HUDEP-2 (cell line): ENCODE measurements around the gene AKT1.

Source experiments
- DNase-seq, 76 experiments: peaks; one replicate each; lab custom pipeline; 2025; ENCODE audit not compliant: unreplicated experiment in 76 of 76; lab: John Stamatoyannopoulos, UW

Gene AKT1

DNA sequence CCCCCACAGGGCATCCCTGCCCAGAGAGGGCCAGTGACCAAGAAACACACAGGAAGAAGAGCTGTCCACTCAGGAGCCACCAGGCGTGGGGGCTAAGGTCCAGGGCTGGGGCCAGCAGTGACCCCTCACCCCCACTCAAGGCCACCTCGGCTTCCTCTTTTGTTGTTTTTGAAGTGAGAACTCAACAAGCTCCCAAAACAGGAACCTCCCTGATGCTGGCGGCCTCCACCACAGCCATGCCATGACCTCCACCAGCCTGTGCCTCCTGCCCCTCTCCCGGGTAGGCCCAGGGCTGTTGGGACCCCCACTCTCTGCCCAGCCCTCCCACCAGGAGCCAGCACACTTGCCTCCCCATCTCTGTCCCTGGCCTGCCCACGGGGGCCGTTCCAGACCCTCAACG, 7.8 kb downstream of the AKT1 start:
- DNase-seq: no peak

DNA sequence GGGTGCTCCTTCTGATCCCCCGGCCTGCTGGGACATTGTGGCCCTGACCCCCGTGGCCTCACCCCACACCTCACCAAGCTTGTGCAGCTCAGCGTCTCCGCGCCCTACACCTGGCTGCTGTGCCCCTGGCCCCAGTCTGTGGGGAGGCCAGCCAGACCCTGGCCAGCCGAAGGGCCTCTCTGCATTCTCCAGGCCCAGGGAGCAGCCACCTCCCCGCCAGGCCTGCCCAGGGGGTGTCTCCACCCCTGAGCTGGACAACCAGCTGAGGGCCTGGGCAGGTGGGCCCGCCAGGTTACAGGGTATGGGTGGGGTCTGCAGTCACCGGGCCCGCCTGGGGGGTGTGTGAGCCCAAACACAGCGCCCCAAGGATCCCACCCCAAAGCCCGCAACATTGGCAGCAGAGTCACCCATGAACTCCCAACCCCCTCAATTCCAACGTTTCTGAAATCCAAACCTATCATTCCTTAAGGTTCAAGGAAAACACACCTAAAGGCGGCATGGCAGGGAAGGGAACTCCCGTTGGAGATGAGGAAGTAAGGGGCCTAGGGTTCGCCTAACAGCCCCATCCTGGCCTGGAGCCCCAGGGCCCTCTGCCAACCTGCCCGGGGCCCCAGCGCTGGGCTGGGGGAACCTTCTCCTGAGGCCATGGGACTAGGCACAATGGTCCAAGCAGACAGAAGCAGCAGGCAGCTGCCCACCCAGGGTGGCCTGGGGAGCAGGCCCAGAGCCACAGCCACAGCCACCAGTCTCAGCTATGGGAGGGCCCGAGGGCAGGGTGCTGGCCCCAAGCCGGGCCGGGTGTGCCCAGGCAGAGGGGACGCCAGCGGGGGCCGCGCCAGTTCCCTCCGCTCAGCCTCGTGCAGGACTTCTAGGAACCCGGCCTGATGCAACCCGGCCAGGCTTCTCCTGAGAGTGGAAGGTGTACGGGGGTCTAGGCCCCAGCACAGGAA, 8.5 kb downstream of the AKT1 start:
- no peak for DNase-seq

DNA sequence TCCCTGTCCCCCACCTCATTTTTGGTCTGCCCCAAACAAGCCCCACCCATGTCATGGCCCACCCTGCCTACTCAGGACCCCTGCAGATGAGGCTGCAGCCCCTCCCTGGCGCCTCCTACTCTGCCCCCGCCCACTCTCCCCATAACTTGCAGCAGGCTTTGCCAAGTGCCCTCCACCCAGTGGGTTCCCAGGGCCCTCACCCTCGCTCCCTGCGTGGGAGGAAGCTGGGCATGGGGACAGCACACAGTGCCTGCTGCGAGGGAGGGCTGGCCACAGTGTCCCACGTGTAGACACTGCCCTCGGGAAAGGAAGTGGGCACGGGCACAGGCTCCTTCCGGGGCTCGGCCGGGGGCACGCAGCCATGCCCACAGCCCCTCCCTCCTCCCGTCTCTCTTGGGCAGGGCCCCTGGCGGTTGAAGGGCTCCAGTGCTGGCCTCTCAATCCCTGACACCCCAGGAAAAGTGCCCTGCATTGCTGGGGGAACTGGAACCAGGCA, 9.4 kb downstream of the AKT1 start:
- peak in 53 of 76 experiments; percentile 12 to 75 (median 43) for DNase-seq

DNA sequence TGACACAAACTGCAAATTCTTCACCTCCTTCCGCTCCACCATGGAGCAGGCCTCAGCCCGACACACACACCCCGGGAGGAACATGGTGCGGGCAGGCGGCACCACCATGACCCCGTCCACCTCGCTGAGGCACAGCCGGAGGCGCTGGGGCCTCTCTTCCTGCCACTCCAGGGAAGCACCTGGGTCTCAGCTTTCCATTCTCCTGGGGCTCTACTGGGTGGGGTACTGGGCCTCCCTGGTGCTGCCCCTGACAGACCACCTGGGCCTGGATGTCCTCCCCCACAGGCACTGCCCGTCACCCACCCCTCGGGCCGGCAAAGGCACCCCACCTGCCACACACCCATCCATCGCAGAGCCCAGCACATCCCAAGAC, 9.9 kb downstream of the AKT1 start:
- DNase-seq: no peak

DNA sequence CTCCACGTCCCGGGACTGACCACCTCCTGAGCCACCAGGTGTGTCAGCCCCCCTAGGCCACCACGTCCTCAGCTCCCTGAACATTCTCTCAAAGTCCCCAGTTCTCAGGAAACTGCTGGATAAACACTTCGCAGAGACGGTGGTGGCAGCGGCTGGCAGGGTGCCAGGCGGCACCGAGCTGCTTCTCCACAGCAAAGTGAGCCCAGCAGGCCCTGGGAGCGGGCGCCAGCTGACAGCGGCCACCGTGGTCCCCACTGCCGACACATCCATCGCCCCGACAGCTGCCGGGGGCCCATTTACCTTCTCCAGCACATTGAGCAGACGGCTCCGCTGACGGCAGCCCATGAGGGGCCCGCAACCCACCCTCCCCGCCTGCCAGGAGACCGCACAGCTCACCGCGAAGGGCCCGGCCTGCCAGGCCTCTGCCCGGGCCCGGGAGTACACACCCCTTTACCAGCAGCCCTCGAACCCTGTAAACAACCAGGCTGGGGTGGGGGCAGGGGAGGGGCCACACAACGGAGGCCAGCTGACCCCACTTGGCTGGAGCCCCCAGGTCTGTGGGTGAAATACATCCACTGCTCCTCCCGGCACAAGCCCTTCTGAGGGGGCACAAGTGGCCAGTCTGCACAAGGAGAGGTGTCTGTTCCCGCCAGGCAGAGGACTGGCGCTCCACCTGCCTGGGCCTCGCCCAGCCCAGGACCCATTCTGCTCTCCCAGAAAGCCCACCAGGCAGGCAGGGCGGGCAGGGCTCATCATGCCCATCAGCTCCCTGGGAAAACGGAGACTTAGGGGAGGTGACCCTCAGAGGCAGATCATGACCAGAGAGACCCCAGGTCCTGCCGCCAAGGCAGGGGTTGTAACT, 10.5 kb downstream of the AKT1 start:
- no peak for DNase-seq

DNA sequence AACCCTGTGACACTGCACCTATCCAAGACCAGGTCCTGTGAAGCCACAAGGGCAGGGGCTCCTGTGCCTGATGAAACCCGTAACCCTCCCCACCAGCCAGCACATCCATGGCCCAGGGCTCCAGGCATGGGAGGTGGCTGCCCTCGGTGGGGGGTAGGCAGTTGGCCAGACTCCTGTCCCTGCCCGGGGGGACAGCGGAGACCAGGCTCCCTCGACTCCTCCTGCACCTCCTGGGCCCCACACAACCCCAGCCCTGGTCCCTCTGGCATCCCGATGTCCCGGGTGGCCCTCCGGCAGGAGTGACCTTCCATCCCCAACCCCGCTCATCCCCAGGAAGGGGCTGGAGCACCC, 11.4 kb downstream of the AKT1 start:
- no peak for DNase-seq

DNA sequence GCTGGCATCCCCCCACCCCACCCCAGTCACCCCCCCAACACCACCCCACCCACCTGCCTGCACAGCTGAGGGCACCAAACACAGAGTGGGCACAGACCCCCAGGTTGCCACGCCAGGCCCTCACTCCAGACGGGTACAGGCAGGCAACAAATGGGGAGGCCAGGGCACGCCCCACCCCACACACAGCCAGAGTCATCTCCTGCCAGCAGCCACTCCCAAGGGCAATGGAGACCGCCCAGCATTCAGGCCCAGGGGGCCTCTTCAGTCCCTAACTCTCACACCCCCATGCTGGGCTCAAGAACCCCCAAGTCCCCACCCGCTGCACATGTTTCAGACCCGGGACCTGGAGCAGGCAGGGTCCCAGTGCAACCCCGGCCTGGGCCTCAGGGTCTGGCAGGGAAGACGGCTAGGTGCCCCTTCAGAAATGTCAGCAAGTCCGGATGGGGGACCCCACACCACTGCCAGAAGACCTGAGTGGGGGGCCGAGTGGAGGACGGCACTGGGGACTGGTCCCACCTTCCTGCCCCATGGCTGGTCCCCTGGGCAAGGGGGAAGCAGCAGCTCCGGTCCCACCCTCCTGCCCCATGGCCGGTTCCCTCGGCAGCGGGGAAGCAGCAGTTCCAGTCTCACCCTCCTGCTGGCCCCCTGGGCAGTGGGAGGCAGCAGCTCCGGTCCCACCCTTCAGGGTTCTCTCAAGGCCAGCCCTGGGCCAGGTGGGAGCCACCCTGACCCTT, 11.9 kb downstream of the AKT1 start:
- peak in 2 of 76 experiments; percentile 18 to 29 for DNase-seq

DNA sequence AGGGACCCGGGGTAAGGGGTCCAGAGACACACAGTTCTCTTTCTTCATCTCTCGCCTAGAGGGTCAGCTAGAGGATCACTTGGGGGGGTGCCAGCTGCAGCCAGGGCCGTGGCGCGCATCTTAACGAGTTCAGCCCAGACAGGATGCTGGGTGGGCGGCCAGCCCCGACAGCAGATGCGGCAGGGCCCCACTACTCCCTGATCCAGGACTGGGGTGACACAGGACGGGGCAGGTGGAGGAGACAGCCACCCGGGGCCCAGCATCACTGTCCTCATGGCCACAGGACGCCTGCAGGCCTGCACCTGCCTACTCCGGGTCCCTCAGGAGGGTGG, 12.8 kb downstream of the AKT1 start:
- DNase-seq: no peak

DNA sequence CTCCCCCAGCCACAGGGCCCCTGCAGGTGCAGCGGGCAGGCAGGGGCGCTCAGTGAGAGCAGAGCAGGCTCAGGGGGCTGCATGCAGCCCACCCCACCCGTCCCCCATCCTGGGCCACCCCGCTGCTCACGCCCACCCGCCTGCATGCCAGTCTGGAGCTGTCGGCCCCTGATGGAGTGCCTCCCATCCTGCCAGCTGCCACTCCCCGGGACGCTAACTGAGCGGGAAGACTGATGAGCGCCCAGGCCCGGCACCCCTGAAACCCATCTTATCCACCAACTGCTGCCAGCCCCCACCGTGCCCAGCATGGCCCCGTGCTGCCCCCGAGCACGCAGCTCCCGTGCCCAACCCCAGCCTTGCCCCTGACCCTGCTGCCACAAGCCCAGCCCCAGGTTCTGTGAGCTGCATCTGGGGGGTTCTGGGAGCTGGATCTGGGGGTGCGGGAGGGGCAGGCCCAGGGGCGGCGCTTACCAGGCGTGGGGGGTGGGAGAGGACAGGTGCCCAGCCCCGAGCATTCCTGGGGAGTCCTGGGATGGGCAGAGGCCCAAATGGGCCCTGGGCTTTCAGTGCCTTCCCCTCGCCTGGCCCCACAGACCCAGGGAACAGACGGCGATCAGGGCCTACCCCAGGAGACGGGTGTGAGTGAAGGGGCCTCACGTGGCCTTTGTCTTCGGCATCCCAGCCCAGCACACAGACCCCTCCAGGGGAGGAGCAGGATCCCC, 13.3 kb downstream of the AKT1 start:
- DNase-seq: no peak

DNA sequence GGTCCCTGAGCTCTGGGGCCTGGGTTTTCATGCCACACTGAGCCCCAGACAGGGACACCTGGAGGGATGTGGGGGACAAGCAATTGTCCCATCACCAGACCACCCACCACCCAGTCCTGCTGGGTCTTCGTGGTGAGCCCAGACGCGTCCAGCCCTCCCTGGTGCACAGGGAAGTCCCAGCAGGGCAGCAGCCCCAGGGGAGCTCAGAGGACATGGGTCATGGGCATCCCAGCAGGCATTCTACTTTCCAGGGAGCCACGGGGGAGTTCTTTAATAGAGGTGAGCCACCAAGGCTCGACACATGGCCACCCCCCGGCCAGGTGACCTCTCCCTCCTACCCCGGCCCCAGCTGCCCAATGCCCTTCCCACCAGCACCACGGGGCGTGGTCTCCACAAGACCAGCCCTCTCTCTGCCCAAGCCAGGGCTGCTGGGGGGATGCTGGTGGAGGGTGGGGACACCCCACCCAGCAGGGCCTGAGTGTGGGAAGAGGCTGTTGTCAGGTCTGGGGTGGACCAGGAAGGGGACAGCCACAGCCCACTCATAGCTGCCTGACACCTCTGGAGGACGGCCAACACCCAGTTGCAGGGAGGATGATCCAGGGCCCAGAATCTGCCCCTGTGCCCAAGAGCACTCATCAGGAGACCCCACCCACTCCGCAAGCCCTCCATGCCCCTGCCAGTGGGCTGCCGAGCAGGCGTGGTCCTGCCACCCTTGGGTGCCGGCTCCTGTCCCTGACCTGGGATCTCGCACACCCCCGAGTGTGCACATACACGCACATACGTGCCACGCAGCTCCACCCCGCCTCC, 14.1 kb downstream of the AKT1 start:
- DNase-seq: no peak

DNA sequence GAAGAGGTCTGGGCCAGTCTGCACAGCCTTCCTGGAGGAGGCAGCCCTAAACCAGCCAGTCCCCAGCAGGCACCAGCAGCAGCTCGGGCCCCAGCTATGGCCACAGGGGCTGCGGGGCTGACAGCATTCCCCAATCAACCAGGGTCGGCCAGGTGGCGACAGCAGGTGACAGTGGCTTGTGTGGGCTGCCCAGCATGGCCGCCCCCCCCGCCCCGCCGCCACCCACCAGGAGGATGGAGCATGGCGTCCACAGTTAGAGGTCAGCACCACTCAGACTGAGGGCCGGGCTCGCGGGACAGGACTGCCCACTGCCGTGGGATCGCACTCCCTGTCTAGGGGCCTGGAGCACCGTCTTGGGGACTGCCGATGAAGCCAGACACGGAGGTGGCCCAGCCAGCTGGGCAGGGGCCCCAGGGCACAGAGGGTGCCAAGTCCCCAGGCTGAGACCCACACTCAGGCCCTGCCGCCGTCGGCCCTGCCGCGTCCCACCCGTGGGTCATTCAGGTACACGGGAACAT, 15.0 kb downstream of the AKT1 start:
- no peak for DNase-seq

DNA sequence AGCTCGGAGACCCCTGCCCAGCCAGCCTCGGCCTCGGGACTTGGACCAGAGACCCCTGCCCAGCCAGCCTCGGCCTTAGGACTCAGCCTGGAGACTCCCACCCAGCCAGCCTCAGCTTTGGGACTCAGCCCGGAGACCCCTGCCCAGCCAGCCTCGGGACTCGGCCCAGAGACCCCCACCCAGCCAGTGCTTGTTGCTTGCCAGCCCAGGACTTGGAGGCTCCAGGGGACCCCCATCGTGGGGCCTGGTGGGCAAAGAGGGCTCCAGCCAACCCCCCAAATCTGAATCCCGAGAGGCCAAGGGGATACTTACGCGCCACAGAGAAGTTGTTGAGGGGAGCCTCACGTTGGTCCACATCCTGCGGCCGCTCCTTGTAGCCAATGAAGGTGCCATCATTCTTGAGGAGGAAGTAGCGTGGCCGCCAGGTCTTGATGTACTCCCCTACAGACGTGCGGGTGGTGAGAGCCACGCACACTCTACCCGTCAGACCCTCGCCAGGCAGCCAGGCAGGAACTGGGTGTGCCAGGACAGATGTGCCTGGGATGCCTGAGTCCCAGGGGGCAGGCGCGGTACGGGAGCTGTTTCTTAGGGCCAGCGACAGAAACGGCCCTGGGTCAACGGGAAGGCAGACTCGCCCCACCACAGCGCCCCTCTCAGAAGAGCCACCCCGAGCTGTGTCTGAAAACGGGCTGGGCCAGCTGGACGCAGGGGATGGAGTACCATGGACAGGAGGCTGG, 15.6 kb downstream of the AKT1 start:
- DNase-seq: no peak

DNA sequence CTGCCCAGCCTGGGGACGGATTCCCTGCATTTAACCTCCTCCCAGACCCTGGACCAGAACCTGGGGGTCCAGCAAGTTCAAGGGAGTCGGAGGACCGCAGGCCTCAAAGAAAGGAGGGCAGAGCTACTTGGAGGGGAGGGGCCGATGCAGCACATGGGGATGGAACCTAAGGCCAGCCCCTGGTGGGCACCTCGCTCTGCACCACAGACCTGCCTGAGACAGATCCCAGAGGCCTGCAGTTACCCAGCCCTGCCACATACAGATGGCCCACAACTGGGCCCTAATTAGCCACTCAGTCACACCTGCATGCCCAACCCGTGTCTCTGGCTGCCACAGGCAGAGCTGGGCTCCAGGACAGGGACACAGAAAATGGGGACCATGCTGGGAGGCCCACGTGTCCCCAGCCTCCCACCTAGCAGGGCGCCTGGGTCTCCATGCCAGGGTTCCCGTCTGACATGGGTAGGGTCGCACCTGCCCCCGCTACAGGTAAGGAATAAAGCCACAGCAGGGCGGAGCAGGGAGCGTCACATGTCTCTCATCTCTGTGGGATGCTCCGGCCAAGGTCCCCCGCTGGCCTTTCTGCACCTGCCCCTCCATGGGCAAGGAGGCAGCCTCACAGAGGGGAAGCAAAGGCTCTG, 16.7 kb downstream of the AKT1 start:
- no peak for DNase-seq

DNA sequence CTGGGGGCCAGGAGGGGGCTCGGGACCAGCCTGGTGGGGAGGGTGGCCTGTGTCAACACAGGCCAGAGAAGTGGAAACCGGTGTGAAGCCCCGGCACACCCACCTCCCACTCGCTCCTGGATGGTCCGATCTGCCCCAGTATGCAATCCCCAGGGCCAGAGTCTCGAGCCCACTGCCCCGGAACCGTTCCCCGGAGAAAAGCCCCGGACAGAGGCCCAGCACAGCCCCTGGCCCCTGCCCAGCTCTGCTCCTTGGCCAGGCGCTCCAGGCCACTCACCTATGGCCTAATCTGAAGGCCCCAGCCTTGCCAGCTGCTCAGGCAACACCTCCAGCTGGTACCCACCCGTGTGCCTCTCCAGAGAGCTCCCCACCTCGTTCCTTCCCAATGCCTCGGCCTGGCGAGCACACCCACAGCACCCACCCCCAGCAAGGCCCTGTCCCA, 17.7 kb downstream of the AKT1 start:
- no peak for DNase-seq

DNA sequence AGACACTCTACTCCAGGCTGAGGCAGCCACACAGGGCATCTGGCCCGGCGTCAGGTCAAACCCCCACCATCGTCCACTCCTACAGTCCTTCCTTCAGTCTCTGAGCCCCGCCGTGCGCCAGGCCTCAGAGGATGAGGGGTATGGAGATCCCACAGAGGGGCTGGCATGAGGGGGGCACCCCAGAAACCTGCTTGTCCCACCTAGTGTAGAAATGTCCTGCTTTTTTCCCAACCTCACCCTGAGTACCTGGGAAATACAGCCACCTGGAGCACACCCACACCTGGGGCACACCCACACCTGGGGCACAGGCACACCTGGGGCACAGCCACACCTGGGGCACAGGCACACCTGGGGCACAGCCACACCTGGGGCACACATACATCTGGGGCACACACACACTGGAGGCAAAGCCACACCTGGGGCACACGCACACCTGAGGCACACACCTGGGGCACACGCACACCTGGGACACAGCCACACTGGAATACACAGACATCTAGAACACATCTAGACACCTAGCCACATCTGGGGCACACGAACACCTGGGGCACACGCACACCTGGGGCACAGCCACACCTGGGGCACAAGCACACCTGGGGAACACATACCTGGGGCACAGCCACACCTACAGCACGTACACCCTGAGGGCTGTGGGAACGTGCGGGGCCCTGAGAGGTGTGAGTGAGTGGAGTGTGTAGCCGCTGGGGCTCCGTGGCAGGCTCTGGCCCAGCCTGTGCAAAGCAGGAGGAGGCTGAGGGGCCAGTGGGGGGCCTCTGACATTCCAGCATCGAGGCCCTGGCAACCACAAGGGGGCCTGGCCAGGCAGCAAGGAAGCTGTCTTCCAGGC, 18.4 kb downstream of the AKT1 start:
- DNase-seq: no peak

DNA sequence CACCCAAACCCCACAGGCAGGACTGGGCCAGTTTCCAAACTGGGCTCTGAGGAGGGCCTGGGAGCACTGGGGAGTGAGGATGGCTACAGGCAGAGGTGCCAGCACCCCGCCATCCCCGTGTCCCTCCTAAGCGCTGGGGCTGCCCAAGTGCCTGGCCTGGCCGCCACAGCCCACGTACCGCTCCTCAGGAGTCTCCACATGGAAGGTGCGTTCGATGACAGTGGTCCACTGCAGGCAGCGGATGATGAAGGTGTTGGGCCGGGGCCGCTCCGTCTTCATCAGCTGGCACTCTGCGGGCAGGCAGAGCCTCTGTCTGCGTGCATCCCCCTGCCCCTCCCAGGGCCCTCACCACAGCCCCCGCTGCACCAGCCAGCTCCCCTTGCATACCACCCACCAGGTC, 19.1 kb downstream of the AKT1 start:
- DNase-seq: no peak

DNA sequence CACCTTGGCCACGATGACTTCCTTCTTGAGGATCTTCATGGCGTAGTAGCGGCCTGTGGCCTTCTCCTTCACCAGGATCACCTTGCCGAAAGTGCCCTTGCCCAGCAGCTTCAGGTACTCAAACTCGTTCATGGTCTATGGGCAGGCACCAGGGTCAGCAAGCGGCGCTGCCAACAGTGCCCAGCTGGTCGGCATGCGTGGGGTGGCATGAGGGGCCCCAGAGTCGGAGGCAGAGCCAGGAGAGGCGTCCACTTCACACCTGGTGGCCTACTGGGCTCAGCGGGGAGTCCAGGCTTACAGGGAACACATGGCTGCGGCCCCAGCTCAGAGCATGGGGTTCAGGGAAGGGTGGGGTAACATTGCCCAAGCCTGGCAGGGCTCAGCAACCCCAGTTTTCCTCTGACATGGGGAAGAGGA, 20.5 kb downstream of the AKT1 start:
- DNase-seq: no peak
